HCT116 (cell line): ENCODE results near the gene FLOT1. TPM values are rescaled to one million over a fixed set of nuclear protein-coding genes. Genes with fewer than 3 reads are reported as not detected.

ENCODE experiments used
- ATAC-seq: fragments of 200-7000 bp; cut with Tn5 transposase; 2 replicates; pipeline ENCODE4 v1.9.1; 2020; ENCODE audit warnings: mild to moderate bottlenecking, moderate library complexity
- BruUV-seq: library from RNA; stranded (reverse); fragments of 400-500 nt; replicated peaks from 2 replicates; lab custom pipeline; 2021; lab: Mats Ljungman, UMichigan
- CTCF ChIA-PET: fragments of 300-600 bp; sonication (Branson Sonifier 250); formaldehyde crosslinking; loops from one replicate; lab custom pipeline; 2021; ENCODE audit warnings: antibody characterized with exemption; lab: Charles Lee
- POLR2A ChIA-PET: fragments of 300-600, 350-600 bp; sonication (Branson Sonifier 250); formaldehyde crosslinking; loops from one replicate; lab custom pipeline; 2021; ENCODE audit warnings: antibody characterized with exemption; lab: Charles Lee
- RAD21 ChIA-PET, 2 experiments: fragments of 300-600 bp; sonication (Branson Sonifier 250); formaldehyde crosslinking; loops; one replicate each; lab custom pipeline; 2023; ENCODE audit warnings: low total read pairs in 2 of 2; ENCODE audit not compliant: uncharacterized antibody in 2 of 2, unreplicated experiment in 2 of 2, low non-redundant PET in 1 of 2; lab: Charles Lee
- DNase-seq: peaks from one replicate; pipeline ENCODE4 v3.0.0-alpha.2; 2010; ENCODE audit warnings: low read depth, low spot score
- H2AFZ ChIP-seq: fragments of 200-600 bp; shearing (Covaris generic), sonication (generic); 2 replicates; pipeline ENCODE4 v1.6.1; 2017; ENCODE audit warnings: low read depth, mixed run types, mixed read lengths, antibody characterized with exemption, low read length; ENCODE audit not compliant: poor library complexity, severe bottlenecking
- H3K27ac ChIP-seq: 2 replicates; pipeline ENCODE4 v1.5.1; 2012; ENCODE audit warnings: low read depth, low read length
- H3K27me3 ChIP-seq: fragments of 200-600 bp; sonication (generic); 2 replicates; pipeline ENCODE4 v1.6.1; 2016; ENCODE audit warnings: mixed run types, low read length, mixed read lengths; ENCODE audit not compliant: insufficient read depth
- H3K36me3 ChIP-seq, 2 experiments: fragments of 200-500 bp in 1 of 2; fragments of 200-600 bp in 1 of 2; sonication (Bioruptor generic) in 1 of 2; sonication (generic) in 1 of 2; 2 replicates each; pipeline versions ENCODE4 v1.5.1 to v1.6.1; 2014 to 2016; ENCODE audit warnings: low read length in 2 of 2, inconsistent platforms in 1 of 2, mixed read lengths in 1 of 2, mixed run types in 1 of 2; ENCODE audit not compliant: insufficient read depth in 2 of 2, control insufficient read depth in 1 of 2
- H3K4me1 ChIP-seq, 2 experiments: fragments of 200-600 bp in 1 of 2; sonication (generic) in 1 of 2; 2 replicates each; pipeline versions ENCODE4 v1.5.1 to v1.6.1; 2012 to 2017; ENCODE audit warnings: low read length in 2 of 2, inconsistent platforms in 1 of 2, mild to moderate bottlenecking in 1 of 2, mixed read lengths in 1 of 2, mixed run types in 1 of 2, moderate library complexity in 1 of 2; ENCODE audit not compliant: insufficient read depth in 2 of 2, control insufficient read depth in 1 of 2
- H3K4me2 ChIP-seq: fragments of 200-600 bp; sonication (generic); 2 replicates; pipeline ENCODE4 v1.6.1; 2017; ENCODE audit warnings: mixed run types, low read length, mixed read lengths
- H3K4me3 ChIP-seq, 2 experiments: fragments of 200-600 bp in 1 of 2; sonication (generic) in 1 of 2; replicated peaks in 1 of 2; 2 replicates each; pipeline ENCODE4 v1.5.1; 2011 to 2016; ENCODE audit warnings: low read length in 2 of 2, control low read depth in 1 of 2, low read depth in 1 of 2, mild to moderate bottlenecking in 1 of 2, mixed read lengths in 1 of 2, mixed run types in 1 of 2
- H3K79me2 ChIP-seq: fragments of 200-600 bp; sonication (generic); 2 replicates; pipeline ENCODE4 v1.6.1; 2017; ENCODE audit warnings: mild to moderate bottlenecking, mixed run types, low read length, moderate library complexity, mixed read lengths; ENCODE audit not compliant: insufficient read depth
- H3K9ac ChIP-seq: fragments of 200-600 bp; sonication (generic); 2 replicates; pipeline ENCODE4 v1.6.1; 2016; ENCODE audit warnings: low read length, mixed read lengths
- H3K9me2 ChIP-seq: fragments of 200-600 bp; sonication (generic), shearing (Covaris generic); 2 replicates; pipeline ENCODE4 v1.6.1; 2017; ENCODE audit warnings: mixed run types, mild to moderate bottlenecking, moderate library complexity; ENCODE audit not compliant: insufficient read depth
- H3K9me3 ChIP-seq, 2 experiments: fragments of 200-500 bp in 1 of 2; fragments of 200-600 bp in 1 of 2; sonication (Bioruptor generic) in 1 of 2; sonication (generic) in 1 of 2; 2 replicates each; pipeline ENCODE4 v1.6.1; 2014 to 2017; ENCODE audit warnings: low read length in 2 of 2, mixed read lengths in 2 of 2, inconsistent platforms in 1 of 2, low read depth in 1 of 2, mild to moderate bottlenecking in 1 of 2, mixed run types in 1 of 2, moderate library complexity in 1 of 2; ENCODE audit not compliant: control insufficient read depth in 1 of 2, insufficient read depth in 1 of 2
- H4K20me1 ChIP-seq: fragments of 200-600 bp; sonication (generic), shearing (Covaris generic); 2 replicates; pipeline ENCODE4 v1.6.1; 2017; ENCODE audit warnings: mixed run types, mild to moderate bottlenecking, moderate library complexity; ENCODE audit not compliant: insufficient read depth
- intact Hi-C: fragments of 100-400 bp; cut with micrococcal nuclease; formaldehyde crosslinking; loops from 2 replicates; pipeline ENCODE4 v1.10.0; 2022
- total RNA-seq: library from RNA; stranded (reverse); gene quantifications from one replicate; pipeline ENCODE4 v1.2.1, GENCODE V29; 2021; ENCODE audit not compliant: unreplicated experiment
- TF ChIP-seq, protein P1 (sequence below), 3 experiments: fragments of 200-600 bp in 1 of 3; sonication (generic) in 1 of 3; IDR thresholded peaks in 2 of 3; conservative IDR thresholded peaks in 1 of 3; 2 replicates each; pipeline ENCODE4 v1.5.1; 2012 to 2017; ENCODE audit warnings: low read depth in 2 of 3, low read length in 2 of 3, antibody characterized with exemption in 1 of 3, borderline replicate concordance in 1 of 3, control low read depth in 1 of 3, mild to moderate bottlenecking in 1 of 3, mixed read lengths in 1 of 3, mixed run types in 1 of 3, moderate library complexity in 1 of 3; ENCODE audit not compliant: insufficient read depth in 1 of 3
- TF ChIP-seq, protein P2 (sequence below): IDR thresholded peaks from 2 replicates; pipeline ENCODE4 v1.6.1; 2012
- TF ChIP-seq, protein P3 (sequence below): IDR thresholded peaks from 2 replicates; pipeline ENCODE4 v1.6.1; 2012

The FLOT1 gene
- total RNA-seq, 1 experiment from 2014 or later: 117 TPM

DNA sequence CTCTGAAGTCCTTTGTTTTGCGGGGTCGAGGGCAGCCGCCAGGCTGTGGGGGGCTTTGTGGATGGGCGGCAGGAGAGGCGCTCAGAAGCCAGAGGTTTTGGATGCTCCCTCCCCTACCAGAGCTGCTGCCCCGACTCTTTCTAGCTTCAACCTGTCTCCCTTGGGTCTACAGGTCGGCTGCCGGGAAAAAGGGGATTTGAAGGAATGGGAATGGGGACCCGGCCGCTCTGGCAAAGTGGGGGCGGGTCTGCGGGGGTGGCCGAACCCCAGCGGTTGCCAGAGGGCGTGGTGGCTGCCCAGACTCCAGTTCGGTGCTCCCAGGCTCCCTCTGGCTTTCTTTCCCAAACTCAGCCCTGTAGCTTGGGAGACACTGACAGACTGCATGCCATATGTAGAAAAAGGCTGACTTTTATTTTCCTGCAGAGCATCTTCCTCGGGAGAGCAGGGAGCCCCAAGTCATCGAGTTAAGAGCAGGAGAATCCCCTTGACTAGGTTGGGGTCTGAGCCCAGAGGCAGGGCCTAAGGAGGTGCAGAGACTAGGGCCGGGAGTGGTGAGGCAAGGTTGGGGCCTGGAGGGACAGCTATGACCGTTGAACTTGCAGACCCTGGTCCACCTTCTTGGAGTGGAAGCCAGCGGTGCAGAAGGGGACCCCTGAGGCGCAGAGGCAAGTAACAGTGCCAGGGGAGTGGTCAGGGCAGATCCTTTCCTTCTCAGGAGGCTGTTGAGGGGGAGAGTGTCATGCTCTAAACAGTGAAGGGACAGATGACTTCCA is 54.6 kb downstream of the FLOT1 start:
- Histone ChIP-seq H3K36me3 (no peaks in the 10 kb centered on the region), H3K4me2 (peak overlapping the region; percentile 98), H3K27me3 (no peaks in the 10 kb centered on the region), H3K27ac (peak overlapping the region; percentile 98), H3K9me2 (no peaks in the 10 kb centered on the region), H3K9ac (peak overlapping the region; percentile 95), H3K79me2 (peaks cover 35% of the 10 kb centered on the region), H2AFZ (no peak overlapping the region), H3K9me3 (no peaks in the 10 kb centered on the region), H4K20me1 (no peaks in the 10 kb centered on the region), H3K4me3 (peak overlapping the region; percentile 87 to 98), H3K4me1 (peaks cover 54 to 78% of the 10 kb centered on the region in 2 experiments)
- TF ChIP-seq, protein P1, sequence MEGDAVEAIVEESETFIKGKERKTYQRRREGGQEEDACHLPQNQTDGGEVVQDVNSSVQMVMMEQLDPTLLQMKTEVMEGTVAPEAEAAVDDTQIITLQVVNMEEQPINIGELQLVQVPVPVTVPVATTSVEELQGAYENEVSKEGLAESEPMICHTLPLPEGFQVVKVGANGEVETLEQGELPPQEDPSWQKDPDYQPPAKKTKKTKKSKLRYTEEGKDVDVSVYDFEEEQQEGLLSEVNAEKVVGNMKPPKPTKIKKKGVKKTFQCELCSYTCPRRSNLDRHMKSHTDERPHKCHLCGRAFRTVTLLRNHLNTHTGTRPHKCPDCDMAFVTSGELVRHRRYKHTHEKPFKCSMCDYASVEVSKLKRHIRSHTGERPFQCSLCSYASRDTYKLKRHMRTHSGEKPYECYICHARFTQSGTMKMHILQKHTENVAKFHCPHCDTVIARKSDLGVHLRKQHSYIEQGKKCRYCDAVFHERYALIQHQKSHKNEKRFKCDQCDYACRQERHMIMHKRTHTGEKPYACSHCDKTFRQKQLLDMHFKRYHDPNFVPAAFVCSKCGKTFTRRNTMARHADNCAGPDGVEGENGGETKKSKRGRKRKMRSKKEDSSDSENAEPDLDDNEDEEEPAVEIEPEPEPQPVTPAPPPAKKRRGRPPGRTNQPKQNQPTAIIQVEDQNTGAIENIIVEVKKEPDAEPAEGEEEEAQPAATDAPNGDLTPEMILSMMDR (IDR thresholded peaks at IDR 0.05 in 2 of 3, conservative IDR thresholded peaks at IDR 0.05 in 1 of 3; ENCODE audit: borderline replicate concordance in 1 of 3, insufficient read depth in 1 of 3, low read depth in 2 of 3, low read length in 2 of 3): peak in 1 of 3 experiments; percentile 14; a peak in 1 of 6 replicates
- TF ChIP-seq, protein P2, sequence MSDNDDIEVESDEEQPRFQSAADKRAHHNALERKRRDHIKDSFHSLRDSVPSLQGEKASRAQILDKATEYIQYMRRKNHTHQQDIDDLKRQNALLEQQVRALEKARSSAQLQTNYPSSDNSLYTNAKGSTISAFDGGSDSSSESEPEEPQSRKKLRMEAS: no peak
- TF ChIP-seq, protein P3, sequence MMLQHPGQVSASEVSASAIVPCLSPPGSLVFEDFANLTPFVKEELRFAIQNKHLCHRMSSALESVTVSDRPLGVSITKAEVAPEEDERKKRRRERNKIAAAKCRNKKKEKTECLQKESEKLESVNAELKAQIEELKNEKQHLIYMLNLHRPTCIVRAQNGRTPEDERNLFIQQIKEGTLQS: no peak
- intact Hi-C loops: loop anchor here (2.0 kb wide), 1 partner anchor 33 kb away; the partner anchor contains the start of gene TUBB
- ChIA-PET RAD21 (interaction anchor here in 1 of 2 experiments (1.0 kb wide), 1 partner anchor 43 kb away, joined by 5 read pairs; no protein-coding TSS in a partner anchor), POLR2A (interaction anchor here (0.8 to 2.4 kb wide), 7 partner anchors 8 to 73 kb away, joined by 4 to 12 read pairs (median 5); partner anchors contain the start of gene MDC1), CTCF (interaction anchor here (1.6 kb wide), 2 partner anchors 9 to 34 kb away, joined by 6 to 10 read pairs; no protein-coding TSS in a partner anchor)
- ATAC-seq: peak; percentile 13
- no peak for DNase-seq
- BruUV-seq: TSS peak; percentile 67
